Activated naive CD4-positive, alpha-beta T cell treated with Interleukin-2 at 50 U/mL for 16 hours (primary cell): ENCODE measurements around the gene POLR3A.
"Not testable (repeated sequence)": the region's sequence is repeated elsewhere in the genome, so short reads cannot be mapped to it uniquely, and the experiment has no call there.

Experiments used
- DNase-seq: peaks from one replicate; pipeline ENCODE4 v3.0.0-alpha.2; 2020

POLR3A gene

GRCh38 chr10:78015546-78015945, 13.8 kb downstream of the POLR3A start:
- no peak for DNase-seq

- no peak for DNase-seq
Measured at GRCh38 chr10:78013564-78013963, 15.8 kb downstream of the POLR3A start.

- DNase-seq, result no peak
Measured at GRCh38 chr10:78011065-78011464, 18.2 kb downstream of the POLR3A start.

- DNase-seq, result no peak
Measured at GRCh38 chr10:78010278-78010677, 19.0 kb downstream of the POLR3A start.

GRCh38 chr10:78009662-78010061, 19.7 kb downstream of the POLR3A start:
- DNase-seq, result no peak

- no peak for DNase-seq
Measured at GRCh38 chr10:78007172-78007571, 22.1 kb downstream of the POLR3A start.

GRCh38 chr10:78004215-78005026, 24.9 kb downstream of the POLR3A start:
- DNase-seq, result no peak

GRCh38 chr10:78002541-78003288, 26.6 kb downstream of the POLR3A start:
- no peak for DNase-seq

GRCh38 chr10:78000956-78001472, 28.3 kb downstream of the POLR3A start:
- no peak for DNase-seq

- DNase-seq, result no peak
Measured at GRCh38 chr10:78000206-78000605, 29.1 kb downstream of the POLR3A start.

- DNase-seq, result not testable (repeated sequence)
Measured at GRCh38 chr10:77998780-77999179, 30.5 kb downstream of the POLR3A start.

GRCh38 chr10:77993620-77994019, 35.7 kb downstream of the POLR3A start:
- DNase-seq, result no peak

GRCh38 chr10:77989081-77989724, 40.1 kb downstream of the POLR3A start:
- DNase-seq, result no peak

GRCh38 chr10:77987671-77988255, 41.6 kb downstream of the POLR3A start:
- no peak for DNase-seq

- no peak for DNase-seq
Measured at GRCh38 chr10:77984986-77985385, 44.3 kb downstream of the POLR3A start.

GRCh38 chr10:77983384-77984341, 45.7 kb downstream of the POLR3A start:
- no peak for DNase-seq

- DNase-seq, result no peak
Measured at GRCh38 chr10:77981281-77981680, 48.0 kb downstream of the POLR3A start.

- DNase-seq, result no peak
Measured at GRCh38 chr10:77979221-77979620, 50.1 kb downstream of the POLR3A start.

GRCh38 chr10:77978360-77978759, 51.0 kb downstream of the POLR3A start:
- DNase-seq, result no peak

GRCh38 chr10:77977934-77978333, 51.4 kb downstream of the POLR3A start:
- DNase-seq, result no peak

- no peak for DNase-seq
Measured at GRCh38 chr10:77977016-77977415, 52.3 kb downstream of the POLR3A start.
